AG09319 (cell line): Measurements from ENCODE around the gene ADH6.
A peak's percentile ranks its signal among the peaks of the same experiment; 100 is the strongest.

ENCODE experiments used
- DNase-seq: peaks from one replicate; pipeline ENCODE4 v3.0.0-alpha.2; 2010; ENCODE audit warnings: low read depth; ENCODE audit errors: extremely low read depth
- TF ChIP-seq, protein P1 (sequence below): IDR thresholded peaks from 2 replicates; pipeline ENCODE4 v1.5.1; 2011; ENCODE audit warnings: low read depth, mild to moderate bottlenecking, inconsistent platforms, low read length, moderate library complexity

Gene ADH6

DNA sequence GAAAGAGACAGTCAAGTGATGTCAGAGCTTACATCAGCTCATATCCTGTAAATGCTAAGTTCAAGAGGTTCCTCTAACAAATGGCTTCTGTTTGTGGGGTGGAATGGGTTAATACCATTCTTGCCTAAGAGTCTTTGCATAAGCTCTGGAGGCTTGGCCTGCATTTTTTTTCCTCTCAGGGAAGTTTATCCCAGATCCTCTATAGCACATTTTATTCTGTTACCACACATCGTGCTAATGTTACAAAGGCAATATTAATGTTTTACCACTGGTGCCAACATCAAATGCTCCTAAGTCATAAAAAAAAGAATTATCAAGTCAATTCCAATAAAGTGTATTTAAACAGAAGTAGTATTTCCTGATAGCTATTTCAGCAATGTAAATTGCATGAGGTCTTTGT lies 2.9 kb upstream of the ADH6 start:
- DNase-seq, result peak; percentile 23

DNA sequence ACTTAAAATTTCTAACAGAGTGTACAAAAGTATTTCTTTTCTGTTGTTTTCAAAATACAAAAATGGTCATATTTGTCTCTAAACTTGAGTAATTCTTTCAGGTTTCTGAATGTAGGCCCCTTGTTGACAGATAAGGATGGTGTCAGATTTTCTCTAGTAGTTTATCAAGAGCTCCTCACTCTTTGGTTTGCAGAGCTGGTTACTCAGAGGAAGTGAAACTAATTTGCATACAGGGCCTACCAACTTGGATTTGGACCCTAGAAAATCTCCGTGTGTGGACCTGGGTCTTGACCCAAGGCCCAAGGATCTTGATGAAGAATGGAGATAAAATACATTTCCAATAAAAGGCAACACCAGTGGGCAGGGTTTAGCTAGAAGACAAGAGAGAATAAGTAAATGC lies 433 bp upstream of the ADH6 start:
- DNase-seq, result no peak

More for the DNA sequence above, 2.9 kb upstream of the ADH6 start:
- TF ChIP-seq, protein P1, sequence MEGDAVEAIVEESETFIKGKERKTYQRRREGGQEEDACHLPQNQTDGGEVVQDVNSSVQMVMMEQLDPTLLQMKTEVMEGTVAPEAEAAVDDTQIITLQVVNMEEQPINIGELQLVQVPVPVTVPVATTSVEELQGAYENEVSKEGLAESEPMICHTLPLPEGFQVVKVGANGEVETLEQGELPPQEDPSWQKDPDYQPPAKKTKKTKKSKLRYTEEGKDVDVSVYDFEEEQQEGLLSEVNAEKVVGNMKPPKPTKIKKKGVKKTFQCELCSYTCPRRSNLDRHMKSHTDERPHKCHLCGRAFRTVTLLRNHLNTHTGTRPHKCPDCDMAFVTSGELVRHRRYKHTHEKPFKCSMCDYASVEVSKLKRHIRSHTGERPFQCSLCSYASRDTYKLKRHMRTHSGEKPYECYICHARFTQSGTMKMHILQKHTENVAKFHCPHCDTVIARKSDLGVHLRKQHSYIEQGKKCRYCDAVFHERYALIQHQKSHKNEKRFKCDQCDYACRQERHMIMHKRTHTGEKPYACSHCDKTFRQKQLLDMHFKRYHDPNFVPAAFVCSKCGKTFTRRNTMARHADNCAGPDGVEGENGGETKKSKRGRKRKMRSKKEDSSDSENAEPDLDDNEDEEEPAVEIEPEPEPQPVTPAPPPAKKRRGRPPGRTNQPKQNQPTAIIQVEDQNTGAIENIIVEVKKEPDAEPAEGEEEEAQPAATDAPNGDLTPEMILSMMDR, result no peak

DNA sequence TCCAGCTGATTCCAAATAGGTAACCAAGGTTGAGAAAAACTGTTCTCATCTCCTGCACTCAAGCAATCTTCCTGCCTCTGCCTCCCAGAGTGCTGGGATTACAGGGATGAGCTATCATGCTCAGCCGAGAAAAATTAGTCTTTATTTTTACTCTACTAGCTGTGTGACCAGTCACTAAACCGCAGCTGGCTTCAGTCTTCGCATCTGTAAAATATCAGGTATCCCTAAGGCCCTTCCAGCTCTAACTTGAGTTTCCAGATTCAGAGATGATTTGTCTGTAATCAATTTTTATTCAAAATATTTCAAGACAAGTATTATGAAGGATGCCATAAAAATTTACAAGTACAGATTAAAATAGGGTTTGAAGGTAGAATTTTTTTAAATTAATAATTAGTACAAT lies 3.5 kb downstream of the ADH6 start:
- no peak for DNase-seq
- TF ChIP-seq, protein P1, result no peak

More for the DNA sequence above, 433 bp upstream of the ADH6 start:
- TF ChIP-seq, protein P1, result no peak

DNA sequence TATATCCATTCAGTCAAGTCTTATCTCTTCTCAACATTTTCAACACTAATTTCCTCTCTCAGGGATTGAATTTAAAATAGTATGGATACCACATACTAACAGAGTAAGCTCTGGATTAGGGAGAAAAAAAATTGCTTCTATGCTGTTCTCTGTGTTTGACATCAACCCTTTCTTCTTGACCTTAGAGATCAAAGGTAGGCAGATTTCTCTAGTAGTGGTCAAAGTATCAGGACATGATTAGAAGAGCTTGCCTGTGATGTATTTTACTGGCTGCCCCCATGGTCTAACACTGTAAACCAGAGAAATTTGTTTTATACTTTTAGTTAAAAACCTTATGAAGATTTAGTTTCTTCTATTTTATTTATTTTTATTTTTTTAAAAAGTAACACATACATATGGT lies 8.3 kb downstream of the ADH6 start:
- TF ChIP-seq, protein P1, result no peak
- no peak for DNase-seq

DNA sequence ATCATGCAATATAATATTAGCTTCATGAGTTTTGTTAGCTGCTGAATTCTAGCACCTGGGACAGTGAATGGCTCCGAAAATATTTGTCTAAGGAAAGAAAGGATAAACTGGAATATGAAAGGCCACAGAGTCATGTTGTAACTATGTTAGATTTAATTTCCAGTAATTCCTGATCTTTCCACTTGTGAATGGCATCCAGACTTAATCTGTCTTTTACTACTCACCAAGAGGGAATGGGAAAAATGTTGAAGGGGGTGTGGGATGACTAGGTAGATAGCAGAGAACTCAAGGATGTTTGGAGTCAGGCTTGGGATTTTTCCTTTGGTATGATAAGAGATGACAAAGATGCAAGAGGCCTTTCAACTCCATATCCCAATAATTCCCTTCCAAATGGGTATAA lies 9.4 kb downstream of the ADH6 start:
- DNase-seq, result no peak
- TF ChIP-seq, protein P1, result no peak

DNA sequence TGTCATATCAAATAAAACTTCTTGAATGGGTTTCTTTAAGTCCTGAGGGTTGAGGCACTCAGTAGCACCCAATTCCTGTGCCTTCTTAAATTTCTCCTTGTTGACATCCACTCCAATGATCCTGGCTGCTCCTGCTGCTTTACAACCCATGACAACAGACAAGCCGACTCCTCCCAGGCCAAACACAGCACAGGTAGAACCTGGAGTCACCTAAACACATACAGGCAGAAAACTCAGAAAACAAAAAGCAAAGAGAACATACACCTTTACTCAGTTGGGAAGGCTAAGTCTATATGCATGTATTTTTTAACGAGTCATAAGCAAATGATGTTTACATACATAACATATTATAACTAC lies 10.3 kb downstream of the ADH6 start:
- TF ChIP-seq, protein P1, result no peak
- DNase-seq, result no peak

DNA sequence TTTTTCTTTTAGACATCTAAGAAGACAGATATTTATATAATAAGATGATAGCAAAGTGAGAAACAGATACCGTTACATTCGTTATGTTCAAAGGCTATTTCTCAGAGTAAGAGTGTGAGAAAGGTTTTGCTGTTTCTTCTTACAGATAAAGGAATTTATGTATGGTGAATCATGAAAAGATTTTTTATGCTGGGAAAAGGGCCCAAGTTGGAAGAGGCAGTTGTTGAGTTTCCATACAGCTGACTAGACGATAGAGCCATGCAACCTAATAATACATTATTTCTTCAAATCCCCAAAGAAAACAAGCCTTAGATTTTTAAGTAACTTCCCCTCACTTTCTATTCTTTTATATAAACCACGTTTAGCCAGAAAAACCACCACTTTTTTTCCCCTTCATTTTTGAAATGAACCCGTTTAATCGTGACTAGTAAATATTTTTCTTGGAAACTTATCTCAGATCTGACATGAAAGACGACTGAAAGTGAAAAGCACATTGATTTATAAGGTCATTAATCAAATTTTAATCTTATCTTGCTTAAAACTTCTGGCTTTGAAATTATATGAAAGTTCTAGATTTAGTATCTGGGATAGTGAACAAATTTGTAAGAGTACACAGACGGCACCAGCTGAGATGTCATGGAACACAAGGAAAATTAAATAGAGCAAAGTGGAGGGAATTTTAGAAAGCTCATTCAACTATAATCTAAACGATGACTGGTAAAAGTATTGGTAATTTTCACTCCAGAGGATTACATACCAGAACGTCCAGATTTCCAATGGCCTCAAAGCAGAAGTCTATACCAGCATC lies 10.9 kb downstream of the ADH6 start:
- TF ChIP-seq, protein P1, result no peak
- no peak for DNase-seq
